ENCODE measurements around the gene BIK. TPM values are rescaled to one million over a fixed set of nuclear protein-coding genes. Genes with fewer than 3 reads are reported as not detected.

BIK gene, protein sequence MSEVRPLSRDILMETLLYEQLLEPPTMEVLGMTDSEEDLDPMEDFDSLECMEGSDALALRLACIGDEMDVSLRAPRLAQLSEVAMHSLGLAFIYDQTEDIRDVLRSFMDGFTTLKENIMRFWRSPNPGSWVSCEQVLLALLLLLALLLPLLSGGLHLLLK
- total RNA-seq = not detected in 2 replicates

DNA sequence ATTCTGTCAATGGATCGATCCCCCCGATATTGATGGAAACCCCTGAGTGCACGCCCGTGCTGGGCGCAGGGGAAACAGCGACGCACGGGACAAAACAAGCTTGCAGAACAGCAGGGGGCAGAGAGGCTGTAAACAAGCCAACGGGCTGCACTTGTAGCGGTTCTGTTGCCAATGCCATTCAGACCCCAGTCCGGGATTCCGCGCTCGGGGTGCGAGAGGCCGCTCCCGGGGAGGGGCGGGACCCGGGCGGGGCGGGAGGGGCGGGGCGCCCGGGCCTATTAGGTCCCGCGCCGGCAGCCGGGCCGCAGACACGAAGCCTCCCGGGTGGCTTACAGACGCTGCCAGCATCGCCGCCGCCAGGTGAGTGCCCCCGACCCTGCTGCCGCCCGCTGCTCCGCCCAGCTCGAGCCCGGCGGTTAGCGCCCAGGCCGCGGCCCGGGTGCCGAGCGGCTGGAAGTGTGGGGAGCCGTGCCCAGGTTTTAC lies at the start of gene BIK:
Gene BIK (plus strand): TSS at position 307 of the 483 bp plus-strand sequence. CDS start 13,273 bp downstream, outside the sequence.

DNA sequence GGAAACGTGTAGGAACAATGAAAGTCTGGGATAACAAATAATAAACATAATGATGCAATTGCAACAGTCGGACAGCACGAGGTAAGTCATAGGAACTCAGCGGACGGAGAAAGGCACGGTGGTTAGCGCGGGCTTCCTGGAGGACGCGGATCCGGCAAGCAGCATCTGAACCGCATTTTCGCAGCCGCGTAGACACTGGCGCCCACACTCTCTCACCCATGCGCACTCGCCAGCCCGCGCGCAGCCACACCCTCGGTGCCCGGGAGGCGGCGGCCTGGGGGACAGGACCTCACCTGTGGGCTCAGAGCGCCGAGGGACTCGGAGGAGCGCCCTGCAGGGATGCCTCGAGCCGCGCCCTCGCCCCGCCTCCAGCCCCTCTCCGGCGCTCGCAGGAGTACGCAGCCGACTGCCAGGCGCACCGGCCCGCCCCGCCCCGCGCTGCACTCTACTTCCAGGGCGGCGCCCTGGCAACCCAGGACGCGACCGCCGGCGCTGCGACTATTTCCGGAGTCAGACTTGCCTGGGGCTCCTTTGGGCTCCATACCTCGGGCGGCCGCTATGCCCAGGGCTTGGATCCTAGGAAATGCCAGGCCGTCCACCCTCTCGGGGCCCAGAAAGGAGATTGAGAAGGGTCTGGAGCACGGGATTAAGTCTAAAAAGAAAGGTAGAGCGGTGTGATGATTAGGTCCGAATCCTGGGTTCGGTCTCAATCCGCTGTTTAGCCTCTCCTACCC lies 21.4 kb upstream of the BIK start, which contains the start of gene TTLL1:
Gene TTLL1 (minus strand): TSS at position 408 of the 734 bp plus-strand sequence. CDS start 13,805 bp downstream, outside the sequence.

DNA sequence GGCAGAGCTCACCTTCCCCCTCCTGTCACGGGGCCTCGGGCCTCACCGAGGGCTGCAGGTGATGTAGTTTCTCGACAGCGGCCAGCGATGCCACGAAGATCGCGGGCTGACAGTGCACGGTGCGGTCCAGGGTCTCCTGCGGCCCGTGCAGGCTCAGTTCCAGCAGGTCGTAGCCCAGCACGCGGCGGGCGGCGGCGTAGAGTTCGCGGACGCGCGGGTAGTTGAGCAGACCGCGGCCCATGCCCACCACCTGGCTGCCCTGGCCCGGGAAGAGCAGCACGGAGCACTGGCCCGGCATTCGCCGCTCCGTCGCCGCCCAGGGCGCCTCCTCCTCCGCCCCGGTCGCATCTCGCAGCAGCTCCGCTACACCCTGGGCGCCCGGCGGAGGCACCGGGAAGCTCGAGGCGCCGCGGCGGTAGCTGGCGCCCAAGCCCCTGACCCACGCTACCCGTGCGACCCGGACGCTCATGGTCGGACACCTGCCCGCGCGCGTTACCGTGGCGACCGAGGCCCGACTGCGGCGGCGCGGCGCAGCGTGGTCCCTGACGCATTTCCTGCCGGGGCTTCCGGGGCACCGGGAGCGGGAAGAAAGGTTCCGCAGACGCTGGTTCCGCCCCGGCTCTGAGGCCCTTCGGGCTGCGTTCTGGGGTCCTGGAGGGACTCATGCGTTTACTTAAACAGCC lies 32.5 kb downstream of the BIK start, which contains the start of gene MCAT:
Gene MCAT (minus strand): TSS at position 519 of the 683 bp plus-strand sequence. CDS start 50 bp downstream, at position 469.

DNA sequence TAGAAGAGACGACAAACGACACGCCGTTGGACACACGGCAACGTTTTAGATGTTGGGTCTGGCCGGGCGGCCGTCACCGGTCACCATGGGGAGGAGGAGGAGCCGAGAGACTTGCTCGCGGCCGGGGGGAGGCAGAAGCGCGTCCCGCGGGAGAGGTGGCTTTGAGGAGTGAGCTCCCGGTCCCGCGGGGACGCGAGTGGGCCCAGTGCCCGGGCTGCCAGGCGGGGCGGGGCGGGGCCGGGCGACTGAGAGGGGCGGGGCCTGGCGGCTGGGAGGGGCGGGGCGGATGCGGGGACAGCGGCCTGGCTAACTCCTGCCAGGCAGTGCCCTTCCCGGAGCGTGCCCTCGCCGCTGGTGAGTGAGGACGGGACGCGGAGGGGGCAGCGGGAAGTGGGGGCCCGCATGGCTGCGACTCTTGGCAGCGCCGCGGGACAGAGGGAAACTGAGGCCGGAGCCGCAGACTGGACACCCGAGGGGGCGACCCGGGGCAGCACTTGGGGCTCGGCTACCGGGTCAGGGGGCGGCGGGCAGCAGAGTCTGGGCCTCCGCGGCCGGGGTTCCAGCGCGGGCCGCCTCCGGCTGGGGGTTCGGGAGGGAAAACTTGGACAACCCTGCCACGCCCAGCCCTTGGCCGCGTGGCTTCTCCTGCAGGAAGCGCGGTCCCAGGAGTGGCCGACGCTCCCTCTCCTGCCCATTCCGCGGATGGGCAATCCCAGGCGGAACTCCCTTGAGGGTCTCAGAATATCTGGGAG lies 40.9 kb downstream of the BIK start, which contains the start of gene TSPO:
Gene TSPO (plus strand): TSS at position 309 of the 752 bp plus-strand sequence. CDS start 7,680 bp downstream, outside the sequence.

Other genes starting within 250 kb of the BIK start
- gene PACSIN2, start 95.6 kb upstream of the BIK start, total RNA-seq = 54.4 and 60.3 TPM in 2 replicates
- 5.8 and 9.6 TPM in 2 replicates for gene TTLL1, start 21.4 kb upstream of the BIK start, total RNA-seq
- 15.2 and 16.3 TPM in 2 replicates for gene MCAT, start 32.6 kb downstream of the BIK start, total RNA-seq
- gene TSPO, start 40.8 kb downstream of the BIK start, total RNA-seq = 253 and 427 TPM in 2 replicates
- gene TTLL12, start 76.4 kb downstream of the BIK start, total RNA-seq = 28.6 and 31.1 TPM in 2 replicates
- gene SCUBE1, start 232.6 kb downstream of the BIK start, total RNA-seq = not detected in 2 replicates